Ishikawa (cell line): ENCODE results near the gene RPS6KA2.

Experiments used
- CEBPB ChIP-seq: IDR thresholded peaks from 2 replicates; pipeline ENCODE4 v1.6.1; 2012
- CREB1 ChIP-seq: IDR thresholded peaks from 2 replicates; pipeline ENCODE4 v1.6.1; 2012; ENCODE audit warnings: low read depth
- EGR1 ChIP-seq: IDR thresholded peaks from 2 replicates; pipeline ENCODE4 v1.6.1; 2012
- EP300 ChIP-seq: IDR thresholded peaks from 2 replicates; pipeline ENCODE4 v1.6.1; 2012; ENCODE audit warnings: borderline replicate concordance
- FOXM1 ChIP-seq: IDR thresholded peaks from 2 replicates; pipeline ENCODE4 v1.6.1; 2012; ENCODE audit warnings: low read depth, borderline replicate concordance
- RAD21 ChIP-seq: IDR thresholded peaks from 2 replicates; pipeline ENCODE4 v1.6.1; 2012; ENCODE audit warnings: low read depth
- TAF1 ChIP-seq: IDR thresholded peaks from 2 replicates; pipeline ENCODE4 v1.6.1; 2012; ENCODE audit warnings: low read depth, mild to moderate bottlenecking
- TEAD4 ChIP-seq: IDR thresholded peaks from 2 replicates; pipeline ENCODE4 v1.6.1; 2012
- YY1 ChIP-seq: IDR thresholded peaks from 2 replicates; pipeline ENCODE4 v1.6.1; 2012; ENCODE audit warnings: low read depth
- ZBTB7A ChIP-seq: IDR thresholded peaks from 2 replicates; pipeline ENCODE4 v1.6.1; 2012; ENCODE audit warnings: low read depth
- TF ChIP-seq, protein P1 (sequence below): IDR thresholded peaks from 2 replicates; pipeline ENCODE4 v1.6.1; 2012; ENCODE audit warnings: low read depth, mild to moderate bottlenecking

DNA sequence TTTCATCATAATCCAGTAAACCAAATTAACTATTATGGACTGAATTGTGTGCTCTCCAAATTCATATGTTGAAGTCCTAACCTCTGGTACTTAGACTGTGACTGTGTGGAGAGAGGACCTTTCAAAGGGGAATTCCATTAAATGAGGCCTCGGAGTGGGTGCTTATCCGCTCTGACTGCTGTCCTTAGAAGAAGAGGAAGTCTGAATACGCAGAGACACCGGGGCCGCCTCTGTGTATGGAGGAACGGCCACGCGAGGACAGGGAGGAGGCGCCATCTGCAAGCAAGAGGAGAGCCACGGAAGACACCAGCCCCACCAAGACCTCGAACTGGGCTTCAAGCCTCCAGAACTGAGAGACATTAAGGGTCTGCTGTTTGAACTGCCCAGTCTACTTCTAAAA, 35.6 kb upstream of the RPS6KA2 start:
- TF ChIP-seq YY1, result no peak
- TF ChIP-seq RAD21, result no peak
- no peak for TF ChIP-seq CREB1
- TF ChIP-seq TEAD4, result no peak
- TF ChIP-seq TAF1, result no peak
- TF ChIP-seq EP300, result no peak
- no peak for TF ChIP-seq FOXM1
- TF ChIP-seq CEBPB, result no peak
- TF ChIP-seq, protein P1, sequence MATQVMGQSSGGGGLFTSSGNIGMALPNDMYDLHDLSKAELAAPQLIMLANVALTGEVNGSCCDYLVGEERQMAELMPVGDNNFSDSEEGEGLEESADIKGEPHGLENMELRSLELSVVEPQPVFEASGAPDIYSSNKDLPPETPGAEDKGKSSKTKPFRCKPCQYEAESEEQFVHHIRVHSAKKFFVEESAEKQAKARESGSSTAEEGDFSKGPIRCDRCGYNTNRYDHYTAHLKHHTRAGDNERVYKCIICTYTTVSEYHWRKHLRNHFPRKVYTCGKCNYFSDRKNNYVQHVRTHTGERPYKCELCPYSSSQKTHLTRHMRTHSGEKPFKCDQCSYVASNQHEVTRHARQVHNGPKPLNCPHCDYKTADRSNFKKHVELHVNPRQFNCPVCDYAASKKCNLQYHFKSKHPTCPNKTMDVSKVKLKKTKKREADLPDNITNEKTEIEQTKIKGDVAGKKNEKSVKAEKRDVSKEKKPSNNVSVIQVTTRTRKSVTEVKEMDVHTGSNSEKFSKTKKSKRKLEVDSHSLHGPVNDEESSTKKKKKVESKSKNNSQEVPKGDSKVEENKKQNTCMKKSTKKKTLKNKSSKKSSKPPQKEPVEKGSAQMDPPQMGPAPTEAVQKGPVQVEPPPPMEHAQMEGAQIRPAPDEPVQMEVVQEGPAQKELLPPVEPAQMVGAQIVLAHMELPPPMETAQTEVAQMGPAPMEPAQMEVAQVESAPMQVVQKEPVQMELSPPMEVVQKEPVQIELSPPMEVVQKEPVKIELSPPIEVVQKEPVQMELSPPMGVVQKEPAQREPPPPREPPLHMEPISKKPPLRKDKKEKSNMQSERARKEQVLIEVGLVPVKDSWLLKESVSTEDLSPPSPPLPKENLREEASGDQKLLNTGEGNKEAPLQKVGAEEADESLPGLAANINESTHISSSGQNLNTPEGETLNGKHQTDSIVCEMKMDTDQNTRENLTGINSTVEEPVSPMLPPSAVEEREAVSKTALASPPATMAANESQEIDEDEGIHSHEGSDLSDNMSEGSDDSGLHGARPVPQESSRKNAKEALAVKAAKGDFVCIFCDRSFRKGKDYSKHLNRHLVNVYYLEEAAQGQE, result no peak
- TF ChIP-seq ZBTB7A, result no peak
- TF ChIP-seq EGR1, result no peak
